Measurements from ENCODE around the gene TACC2.

TACC2 gene

DNA sequence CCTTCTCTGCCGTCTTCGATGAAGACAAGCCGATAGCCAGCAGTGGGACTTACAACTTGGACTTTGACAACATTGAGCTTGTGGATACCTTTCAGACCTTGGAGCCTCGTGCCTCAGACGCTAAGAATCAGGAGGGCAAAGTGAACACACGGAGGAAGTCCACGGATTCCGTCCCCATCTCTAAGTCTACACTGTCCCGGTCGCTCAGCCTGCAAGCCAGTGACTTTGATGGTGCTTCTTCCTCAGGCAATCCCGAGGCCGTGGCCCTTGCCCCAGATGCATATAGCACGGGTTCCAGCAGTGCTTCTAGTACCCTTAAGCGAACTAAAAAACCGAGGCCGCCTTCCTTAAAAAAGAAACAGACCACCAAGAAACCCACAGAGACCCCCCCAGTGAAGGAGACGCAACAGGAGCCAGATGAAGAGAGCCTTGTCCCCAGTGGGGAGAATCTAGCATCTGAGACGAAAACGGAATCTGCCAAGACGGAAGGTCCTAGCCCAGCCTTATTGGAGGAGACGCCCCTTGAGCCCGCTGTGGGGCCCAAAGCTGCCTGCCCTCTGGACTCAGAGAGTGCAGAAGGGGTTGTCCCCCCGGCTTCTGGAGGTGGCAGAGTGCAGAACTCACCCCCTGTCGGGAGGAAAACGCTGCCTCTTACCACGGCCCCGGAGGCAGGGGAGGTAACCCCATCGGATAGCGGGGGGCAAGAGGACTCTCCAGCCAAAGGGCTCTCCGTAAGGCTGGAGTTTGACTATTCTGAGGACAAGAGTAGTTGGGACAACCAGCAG lies 221.7 kb downstream of the TACC2 start:
- Histone ChIP-seq H3K27me3 (replicated peaks; ENCODE audit: control insufficient read depth, insufficient read depth, low read length) (peaks cover 1% of the 10 kb centered on the region), H3K36me3 (ENCODE audit: control insufficient read depth, insufficient read depth, low read length) (no peaks in the 10 kb centered on the region), H3K4me3 (replicated peaks; ENCODE audit: low read depth, low read length) (no peak overlapping the region)
- TF ChIP-seq, protein P1, sequence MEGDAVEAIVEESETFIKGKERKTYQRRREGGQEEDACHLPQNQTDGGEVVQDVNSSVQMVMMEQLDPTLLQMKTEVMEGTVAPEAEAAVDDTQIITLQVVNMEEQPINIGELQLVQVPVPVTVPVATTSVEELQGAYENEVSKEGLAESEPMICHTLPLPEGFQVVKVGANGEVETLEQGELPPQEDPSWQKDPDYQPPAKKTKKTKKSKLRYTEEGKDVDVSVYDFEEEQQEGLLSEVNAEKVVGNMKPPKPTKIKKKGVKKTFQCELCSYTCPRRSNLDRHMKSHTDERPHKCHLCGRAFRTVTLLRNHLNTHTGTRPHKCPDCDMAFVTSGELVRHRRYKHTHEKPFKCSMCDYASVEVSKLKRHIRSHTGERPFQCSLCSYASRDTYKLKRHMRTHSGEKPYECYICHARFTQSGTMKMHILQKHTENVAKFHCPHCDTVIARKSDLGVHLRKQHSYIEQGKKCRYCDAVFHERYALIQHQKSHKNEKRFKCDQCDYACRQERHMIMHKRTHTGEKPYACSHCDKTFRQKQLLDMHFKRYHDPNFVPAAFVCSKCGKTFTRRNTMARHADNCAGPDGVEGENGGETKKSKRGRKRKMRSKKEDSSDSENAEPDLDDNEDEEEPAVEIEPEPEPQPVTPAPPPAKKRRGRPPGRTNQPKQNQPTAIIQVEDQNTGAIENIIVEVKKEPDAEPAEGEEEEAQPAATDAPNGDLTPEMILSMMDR (IDR thresholded peaks at IDR 0.05; ENCODE audit: insufficient read depth, low read length, poor library complexity, severe bottlenecking), result no peak
- no peak for DNase-seq (ENCODE audit: extremely low read depth, insufficient read length)

DNA sequence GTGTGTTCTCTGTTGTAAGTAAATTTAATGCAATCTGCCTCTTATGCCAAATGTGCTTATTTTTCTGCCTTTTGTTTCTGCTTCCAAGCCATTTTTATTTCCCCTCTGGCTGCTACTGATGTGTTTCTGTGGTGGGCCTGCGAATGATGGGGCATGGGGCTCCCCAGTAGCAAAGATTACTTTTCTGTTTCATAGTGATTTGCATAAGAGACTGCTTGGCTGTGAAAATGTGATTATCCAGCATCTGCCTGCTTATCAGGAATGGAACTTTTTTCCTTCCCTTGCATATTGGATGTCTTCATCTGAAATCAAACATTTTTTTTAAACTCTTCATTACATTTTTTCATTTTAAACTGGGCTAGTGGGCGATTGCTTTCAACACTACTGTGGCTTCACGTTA lies 224.4 kb downstream of the TACC2 start:
- peaks cover 1% of the 10 kb centered on the region for H3K27me3 ChIP-seq (replicated peaks; ENCODE audit: control insufficient read depth, insufficient read depth, low read length)
- H3K36me3 ChIP-seq (ENCODE audit: control insufficient read depth, insufficient read depth, low read length), result no peaks in the 10 kb centered on the region
- DNase-seq (ENCODE audit: extremely low read depth, insufficient read length), result no peak
- TF ChIP-seq, protein P1 (IDR thresholded peaks at IDR 0.05; ENCODE audit: insufficient read depth, low read length, poor library complexity, severe bottlenecking), result no peak
- no peak overlapping the region for H3K4me3 ChIP-seq (replicated peaks; ENCODE audit: low read depth, low read length)

DNA sequence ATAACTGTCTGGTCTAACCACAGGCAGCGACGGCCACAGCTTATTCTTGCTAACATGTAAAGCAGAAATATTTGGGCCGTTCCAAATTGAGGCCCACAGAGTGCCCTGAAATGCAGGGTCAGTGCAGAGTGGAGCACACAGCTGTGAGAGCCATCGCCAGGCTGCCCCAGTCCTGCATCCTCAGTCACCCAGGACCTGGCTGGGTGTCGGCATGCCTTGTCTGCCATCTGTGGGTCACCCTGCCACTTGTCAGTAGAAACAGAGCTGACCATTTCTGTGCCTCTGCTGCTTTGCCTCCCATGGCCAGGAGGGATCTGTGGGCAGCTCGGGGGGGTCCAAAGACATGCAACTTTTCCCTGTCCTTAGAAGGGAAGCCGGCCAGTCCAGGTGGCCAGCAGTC lies 224.8 kb downstream of the TACC2 start:
- Histone ChIP-seq H3K36me3 (ENCODE audit: control insufficient read depth, insufficient read depth, low read length) (no peaks in the 10 kb centered on the region), H3K27me3 (replicated peaks; ENCODE audit: control insufficient read depth, insufficient read depth, low read length) (peaks cover 1% of the 10 kb centered on the region), H3K4me3 (replicated peaks; ENCODE audit: low read depth, low read length) (no peak overlapping the region)
- DNase-seq (ENCODE audit: extremely low read depth, insufficient read length), result no peak
- TF ChIP-seq, protein P1 (IDR thresholded peaks at IDR 0.05; ENCODE audit: insufficient read depth, low read length, poor library complexity, severe bottlenecking), result no peak

DNA sequence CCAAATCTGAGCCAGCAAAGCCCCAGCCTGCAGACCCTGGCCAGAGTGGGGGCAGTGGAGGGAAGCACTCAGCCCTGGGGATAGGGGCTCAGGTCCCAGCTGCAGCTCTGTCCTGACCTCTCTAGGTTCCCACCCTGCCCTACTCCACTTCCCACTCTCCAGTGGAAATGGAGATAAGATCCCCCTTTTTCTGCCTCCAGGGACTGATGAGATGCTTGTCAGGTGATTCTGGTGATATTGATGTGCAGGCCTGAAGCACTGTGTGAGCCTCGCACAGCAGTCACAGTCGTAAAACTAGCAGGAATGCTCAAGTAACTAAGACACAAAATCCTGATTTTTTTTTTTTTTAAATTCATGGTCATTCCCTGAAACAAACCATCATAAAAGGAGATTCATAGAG lies 227.1 kb downstream of the TACC2 start:
- Histone ChIP-seq H3K36me3 (ENCODE audit: control insufficient read depth, insufficient read depth, low read length) (no peaks in the 10 kb centered on the region), H3K27me3 (replicated peaks; ENCODE audit: control insufficient read depth, insufficient read depth, low read length) (peaks cover 1% of the 10 kb centered on the region; the same call in 1 of the 2 replicates), H3K4me3 (replicated peaks; ENCODE audit: low read depth, low read length) (no peak overlapping the region)
- TF ChIP-seq, protein P1 (IDR thresholded peaks at IDR 0.05; ENCODE audit: insufficient read depth, low read length, poor library complexity, severe bottlenecking), result no peak
- no peak for DNase-seq (ENCODE audit: extremely low read depth, insufficient read length)

GRCh38 chr10:122219340-122219739 lies 230.4 kb downstream of the TACC2 start:
- Histone ChIP-seq H3K4me3 (replicated peaks; ENCODE audit: low read depth, low read length) (no peak overlapping the region), H3K27me3 (replicated peaks; ENCODE audit: control insufficient read depth, insufficient read depth, low read length) (peaks cover 1% of the 10 kb centered on the region), H3K36me3 (ENCODE audit: control insufficient read depth, insufficient read depth, low read length) (no peaks in the 10 kb centered on the region)
- TF ChIP-seq, protein P1 (IDR thresholded peaks at IDR 0.05; ENCODE audit: insufficient read depth, low read length, poor library complexity, severe bottlenecking), result no peak
- no peak for DNase-seq (ENCODE audit: extremely low read depth, insufficient read length)
